B cell (primary cell): ENCODE data around the gene BLID. TPM values are rescaled to one million over a fixed set of nuclear protein-coding genes. Genes with fewer than 3 reads are reported as not detected.

Source experiments
- ATAC-seq: fragments of 200-7000 bp; cut with Tn5 transposase; one replicate; pipeline ENCODE4 v1.10.0; 2021; ENCODE audit warnings: low read depth, mild to moderate bottlenecking, moderate number of reproducible peaks, moderate library complexity
- CTCF ChIA-PET: fragments of 350-600 bp; sonication (Branson Sonifier 250); formaldehyde crosslinking; loops from one replicate; lab custom pipeline; 2021; ENCODE audit warnings: antibody characterized with exemption, inconsistent platforms; lab: Charles Lee
- POLR2A ChIA-PET: fragments of 350-600 bp; sonication (Branson Sonifier 250); formaldehyde crosslinking; loops from one replicate; lab custom pipeline; 2021; ENCODE audit warnings: antibody characterized with exemption; lab: Charles Lee
- DNase-seq: peaks from one replicate; pipeline ENCODE4 v3.0.0; 2013
- H2AFZ ChIP-seq: 2 replicates; pipeline ENCODE4 v1.6.1; 2012; ENCODE audit warnings: mild to moderate bottlenecking, low read depth, low read length; ENCODE audit not compliant: insufficient read depth, poor library complexity, severe bottlenecking
- H3K27ac ChIP-seq, 2 donors: 1 replicate in 1 of 2; 2 replicates in 1 of 2; pipeline ENCODE4 v1.5.1; 2012 to 2013; ENCODE audit warnings: low read length in 2 of 2, mild to moderate bottlenecking in 2 of 2, moderate library complexity in 1 of 2
- H3K27me3 ChIP-seq, 4 experiments: fragments of 200-600 bp in 1 of 4; sonication (generic) in 1 of 4; replicated peaks in 1 of 4; 1 replicate in 2 of 4; 2 replicates in 2 of 4; pipeline versions ENCODE4 v1.6.1 to v1.7.0; 2013 to 2016; ENCODE audit warnings: low read length in 3 of 4, mild to moderate bottlenecking in 2 of 4, mixed read lengths in 1 of 4, moderate library complexity in 1 of 4; ENCODE audit not compliant: insufficient read depth in 4 of 4, control insufficient read depth in 3 of 4; ENCODE audit errors: control extremely low read depth in 1 of 4
- H3K36me3 ChIP-seq, 2 experiments: replicated peaks in 1 of 2; 1 replicate in 1 of 2; 2 replicates in 1 of 2; pipeline versions ENCODE4 v1.6.1 to v1.7.1; 2013; ENCODE audit warnings: low read length in 1 of 2; ENCODE audit not compliant: insufficient read depth in 2 of 2, control insufficient read depth in 1 of 2; ENCODE audit errors: control extremely low read depth in 1 of 2, extremely low read depth in 1 of 2
- H3K4me1 ChIP-seq, 2 donors: fragments of 200-600 bp in 1 of 2; sonication (generic) in 1 of 2; 1 replicate in 1 of 2; 2 replicates in 1 of 2; pipeline versions ENCODE4 v1.5.1 to v1.6.1; 2013 to 2017; ENCODE audit warnings: low read length in 2 of 2; ENCODE audit not compliant: control insufficient read depth in 2 of 2, insufficient read depth in 2 of 2
- H3K4me2 ChIP-seq: replicated peaks from 2 replicates; pipeline ENCODE3; 2012; ENCODE audit warnings: mild to moderate bottlenecking, low read depth, low read length; ENCODE audit not compliant: poor library complexity, severe bottlenecking
- H3K4me3 ChIP-seq, 5 experiments: fragments of 200-600 bp in 1 of 5; sonication (generic) in 1 of 5; 1 replicate in 3 of 5; 2 replicates in 2 of 5; pipeline versions ENCODE4 v1.5.1 to v1.7.0; 2011 to 2016; ENCODE audit warnings: low read length in 4 of 5, mild to moderate bottlenecking in 4 of 5, low read depth in 2 of 5, control low read depth in 1 of 5, moderate library complexity in 1 of 5; ENCODE audit not compliant: insufficient read depth in 1 of 5; ENCODE audit errors: control extremely low read depth in 1 of 5, extremely low read depth in 1 of 5
- H3K79me2 ChIP-seq: fragments of 200-600 bp; sonication (generic); one replicate; pipeline ENCODE4 v1.6.0; 2016; ENCODE audit warnings: low read length; ENCODE audit not compliant: control insufficient read depth, insufficient read depth
- H3K9ac ChIP-seq: fragments of 200-600 bp; sonication (generic); 2 replicates; pipeline ENCODE4 v1.6.1; 2017; ENCODE audit warnings: mild to moderate bottlenecking, low read length, moderate library complexity
- H3K9me3 ChIP-seq, 3 donors: one replicate each; pipeline versions ENCODE4 v1.6.1 to v1.7.1; 2013; ENCODE audit warnings: low read length in 2 of 3; ENCODE audit not compliant: control insufficient read depth in 2 of 3, insufficient read depth in 1 of 3; ENCODE audit errors: control extremely low read depth in 1 of 3
- H4K20me1 ChIP-seq: 2 replicates; pipeline ENCODE4 v1.6.0; 2012; ENCODE audit warnings: mild to moderate bottlenecking, low read length; ENCODE audit not compliant: insufficient read depth, control insufficient read depth, poor library complexity, severe bottlenecking
- H3K27ac Mint-ChIP-seq: one replicate; pipeline ENCODE4 v1.8.0; 2021; ENCODE audit warnings: mixed read lengths
- H3K27me3 Mint-ChIP-seq: one replicate; pipeline ENCODE4 v1.8.0; 2021; ENCODE audit warnings: mixed read lengths
- H3K4me1 Mint-ChIP-seq: one replicate; pipeline ENCODE4 v1.8.0; 2021; ENCODE audit warnings: mixed read lengths
- H3K4me3 Mint-ChIP-seq: one replicate; pipeline ENCODE4 v1.8.0; 2021; ENCODE audit warnings: mixed read lengths
- H3K9me3 Mint-ChIP-seq: one replicate; pipeline ENCODE4 v1.8.0; 2022; ENCODE audit warnings: mixed read lengths; ENCODE audit not compliant: insufficient read depth
- CTCF ChIP-seq: fragments of 200-600 bp; IDR thresholded peaks from one replicate; pipeline ENCODE4 v1.8.0; 2022; ENCODE audit warnings: antibody characterized with exemption, mild to moderate bottlenecking
- EZH2 ChIP-seq: IDR thresholded peaks from 2 replicates; pipeline ENCODE4 v1.6.1; 2012; ENCODE audit warnings: borderline replicate concordance, low read depth, mild to moderate bottlenecking, moderate library complexity, low read length; ENCODE audit not compliant: insufficient read depth, poor library complexity, severe bottlenecking
- WGBS: methylation state at CpG from one replicate; pipeline ENCODE4 v1.1.5; 2013; ENCODE audit warnings: missing lambda C conversion rate; ENCODE audit not compliant: insufficient coverage; 5-methylcytosine and 5-hydroxymethylcytosine counted together
- intact Hi-C: fragments of 100-400 bp; cut with micrococcal nuclease; formaldehyde crosslinking; loops from one replicate; pipeline ENCODE4 v1.10.0; 2022
- polyA plus RNA-seq: library from polyadenylated mRNA; depleted of rRNA; stranded (reverse); fragments of >200 nt; gene quantifications from 2 replicates; pipeline ENCODE4 v1.2.3, GENCODE V29; 2012
- total RNA-seq, 2 donors: library from RNA; stranded (reverse); fragments of 120-200 nt in 1 of 2; gene quantifications; 1 replicate in 1 of 2; 2 replicates in 1 of 2; pipeline versions ENCODE4 v1.2.3 to v1.2.4, GENCODE V29; 2013 to 2022

Gene BLID
- total and polyA plus RNA-seq, 2 donors (not counting 1 experiment from before 2014, with no cell fraction given) = not detected

- ChIA-PET POLR2A (no interaction called here), CTCF (no interaction called here)
- Mint-ChIP-seq H3K27me3 (peaks cover 32% of the 10 kb centered on the region), H3K9me3 (peaks cover 2% of the 10 kb centered on the region), H3K27ac (no peak overlapping the region), H3K4me3 (no peak overlapping the region), H3K4me1 (no peaks in the 10 kb centered on the region)
- no peak overlapping the region for H3K27ac ChIP-seq
- peaks cover 0 to 17% (median 6%) of the 10 kb centered on the region in 4 experiments for H3K27me3 ChIP-seq
- no peaks in the 10 kb centered on the region for H4K20me1 ChIP-seq
- no peak overlapping the region for H2AFZ ChIP-seq
- H3K4me3 ChIP-seq = no peak overlapping the region
- H3K9me3 ChIP-seq = no peaks in the 10 kb centered on the region
- no peaks in the 10 kb centered on the region for H3K4me1 ChIP-seq
- TF ChIP-seq CTCF (no peak), EZH2 (no peak)
- WGBS = 74% methylated on average over 3 of the region's 3 CpGs
- DNase-seq = no peak
- H3K79me2 ChIP-seq = no peaks in the 10 kb centered on the region
- no peak for ATAC-seq
- intact Hi-C loops = no loop called here
- no peak overlapping the region for H3K4me2 ChIP-seq
- no peaks in the 10 kb centered on the region for H3K36me3 ChIP-seq
- no peak overlapping the region for H3K9ac ChIP-seq
Measured at GRCh38 chr11:122107566-122107965, 8.4 kb downstream of the BLID start.

GRCh38 chr11:122107045-122107444 is 9.0 kb downstream of the BLID start:
- CTCF ChIA-PET = no interaction called here
- Histone ChIP-seq H3K4me3 (no peak overlapping the region), H3K9me3 (no peaks in the 10 kb centered on the region), H3K27ac (no peak overlapping the region), H2AFZ (no peak overlapping the region), H3K79me2 (no peaks in the 10 kb centered on the region), H3K27me3 (peaks cover 0 to 21% (median 10%) of the 10 kb centered on the region in 4 experiments), H3K36me3 (no peaks in the 10 kb centered on the region), H3K4me2 (no peak overlapping the region), H3K4me1 (no peaks in the 10 kb centered on the region), H3K9ac (no peak overlapping the region), H4K20me1 (no peaks in the 10 kb centered on the region)
- H3K9me3 Mint-ChIP-seq = peaks cover 2% of the 10 kb centered on the region
- intact Hi-C loops = no loop called here
- no peak overlapping the region for H3K27ac Mint-ChIP-seq
- POLR2A ChIA-PET = no interaction called here
- no peak overlapping the region for H3K4me3 Mint-ChIP-seq
- no peak for TF ChIP-seq CTCF
- no peak for TF ChIP-seq EZH2
- WGBS = 59% methylated on average over 2 of the region's 3 CpGs
- H3K4me1 Mint-ChIP-seq = no peaks in the 10 kb centered on the region
- ATAC-seq = no peak
- peaks cover 31% of the 10 kb centered on the region for H3K27me3 Mint-ChIP-seq
- no peak for DNase-seq
